Esophagus muscularis mucosa (tissue), 4 donors: ENCODE results near the gene MDM2. TPM values are rescaled to one million over a fixed set of nuclear protein-coding genes. Genes with fewer than 3 reads are reported as not detected.

ENCODE experiments used
- DNase-seq: peaks from one replicate; pipeline ENCODE4 v3.0.0-alpha.2; 2017; ENCODE audit errors: extremely low spot score
- H3K27ac ChIP-seq, 4 donors: fragments of 200-600 bp; sonication (generic); replicated peaks in 1 of 4; 1 replicate in 3 of 4; 2 replicates in 1 of 4; pipeline ENCODE4 v1.5.1; 2016 to 2019; ENCODE audit warnings: mild to moderate bottlenecking in 1 of 4
- H3K27me3 ChIP-seq, 4 donors: fragments of 200-600 bp; sonication (generic); one replicate each; pipeline versions ENCODE4 v1.5.1 to v1.6.0; 2016 to 2019
- H3K36me3 ChIP-seq, 4 donors: fragments of 200-600 bp; sonication (generic); one replicate each; pipeline ENCODE4 v1.5.1; 2016 to 2019
- H3K4me1 ChIP-seq, 4 donors: fragments of 200-600 bp; sonication (generic); one replicate each; pipeline ENCODE4 v1.5.1; 2016 to 2019
- H3K4me3 ChIP-seq, 4 donors: fragments of 200-600 bp; sonication (generic); 1 replicate in 2 of 4; 2 replicates in 2 of 4; pipeline ENCODE4 v1.5.1; 2016 to 2019; ENCODE audit warnings: mild to moderate bottlenecking in 4 of 4, moderate library complexity in 1 of 4
- H3K9me3 ChIP-seq, 4 donors: fragments of 200-600 bp; sonication (generic); 1 replicate in 3 of 4; 2 replicates in 1 of 4; pipeline ENCODE4 v1.5.1; 2016 to 2019
- CTCF ChIP-seq, 3 experiments: fragments of 200-600 bp in 2 of 3; fragments of 450-650 bp in 1 of 3; sonication (generic) in 2 of 3; IDR thresholded peaks; one replicate each; pipeline ENCODE4 v1.5.1; 2017 to 2019; ENCODE audit warnings: antibody characterized with exemption in 3 of 3, mild to moderate bottlenecking in 2 of 3, moderate library complexity in 1 of 3
- EP300 ChIP-seq: sonication (generic); formaldehyde crosslinking; IDR thresholded peaks from one replicate; pipeline ENCODE4 v1.6.1; 2017; ENCODE audit warnings: antibody characterized with exemption
- POLR2A ChIP-seq: fragments of 450-650 bp; IDR thresholded peaks from one replicate; pipeline ENCODE4 v1.6.1; 2017; ENCODE audit warnings: antibody characterized with exemption, moderate library complexity, mild to moderate bottlenecking, low read depth
- POLR2AphosphoS5 ChIP-seq, 2 donors: sonication (generic); formaldehyde crosslinking; IDR thresholded peaks; one replicate each; pipeline ENCODE4 v1.6.1; 2017; ENCODE audit warnings: antibody characterized with exemption in 2 of 2
- WGBS: methylation state at CpG from one replicate; pipeline ENCODE4 v1.1.5; 2018; 5-methylcytosine and 5-hydroxymethylcytosine counted together
- intact Hi-C: fragments of 100-400 bp; cut with DNase I; formaldehyde crosslinking; loops from one replicate; pipeline ENCODE4 v1.15.1; 2023
- total RNA-seq, 4 donors: library from RNA; depleted of rRNA; stranded (reverse); fragments of >200 nt; gene quantifications; one replicate each; pipeline versions ENCODE4 v1.1.0 to v1.2.1, GENCODE V29; 2016

MDM2 gene
- total RNA-seq, 4 donors from 2014 or later: 33.3 to 47.2 (median 40.0) TPM

GRCh38 chr12:68789144-68789878 lies 18.7 kb upstream of the MDM2 start:
- TF ChIP-seq POLR2AphosphoS5 (IDR thresholded peaks at IDR 0.05) (no peak), EP300 (no peak), POLR2A (no peak)
- Histone ChIP-seq H3K4me1 (peaks cover 0 to 11% (median 8%) of the 10 kb centered on the region in 4 donors), H3K9me3 (no peaks in the 10 kb centered on the region), H3K36me3 (no peaks in the 10 kb centered on the region), H3K27me3 (no peaks in the 10 kb centered on the region), H3K27ac (no peak overlapping the region), H3K4me3 (no peak overlapping the region)
- intact Hi-C loops: no loop called here
- 98% methylated on average over 14 of the region's 14 CpGs for WGBS
- DNase-seq: no peak

GRCh38 chr12:68790081-68790951 lies 17.7 kb upstream of the MDM2 start:
- TF ChIP-seq EP300: no peak
- no peak for TF ChIP-seq CTCF (IDR thresholded peaks at IDR 0.05)
- TF ChIP-seq POLR2A: no peak
- TF ChIP-seq POLR2AphosphoS5 (IDR thresholded peaks at IDR 0.05): no peak
- H3K4me1 ChIP-seq: peaks cover 0 to 11% (median 8%) of the 10 kb centered on the region in 4 donors
- DNase-seq: no peak
- intact Hi-C loops: no loop called here
- no peak overlapping the region for H3K4me3 ChIP-seq
- H3K36me3 ChIP-seq: no peaks in the 10 kb centered on the region
- no peaks in the 10 kb centered on the region for H3K27me3 ChIP-seq
- H3K9me3 ChIP-seq: no peaks in the 10 kb centered on the region
- WGBS: 96% methylated on average over 13 of the region's 13 CpGs
- H3K27ac ChIP-seq: no peak overlapping the region

GRCh38 chr12:68790952-68791234 lies 17.1 kb upstream of the MDM2 start:
- Histone ChIP-seq H3K9me3 (no peaks in the 10 kb centered on the region), H3K4me1 (peaks cover 0 to 11% (median 8%) of the 10 kb centered on the region in 4 donors), H3K27ac (no peak overlapping the region), H3K4me3 (no peak overlapping the region), H3K36me3 (no peaks in the 10 kb centered on the region), H3K27me3 (no peaks in the 10 kb centered on the region)
- intact Hi-C loops: no loop called here
- no peak for DNase-seq
- WGBS: 61% methylated on average over 3 of the region's 3 CpGs
- TF ChIP-seq CTCF (IDR thresholded peaks at IDR 0.05) (no peak), POLR2AphosphoS5 (IDR thresholded peaks at IDR 0.05) (no peak), EP300 (no peak)

DNA sequence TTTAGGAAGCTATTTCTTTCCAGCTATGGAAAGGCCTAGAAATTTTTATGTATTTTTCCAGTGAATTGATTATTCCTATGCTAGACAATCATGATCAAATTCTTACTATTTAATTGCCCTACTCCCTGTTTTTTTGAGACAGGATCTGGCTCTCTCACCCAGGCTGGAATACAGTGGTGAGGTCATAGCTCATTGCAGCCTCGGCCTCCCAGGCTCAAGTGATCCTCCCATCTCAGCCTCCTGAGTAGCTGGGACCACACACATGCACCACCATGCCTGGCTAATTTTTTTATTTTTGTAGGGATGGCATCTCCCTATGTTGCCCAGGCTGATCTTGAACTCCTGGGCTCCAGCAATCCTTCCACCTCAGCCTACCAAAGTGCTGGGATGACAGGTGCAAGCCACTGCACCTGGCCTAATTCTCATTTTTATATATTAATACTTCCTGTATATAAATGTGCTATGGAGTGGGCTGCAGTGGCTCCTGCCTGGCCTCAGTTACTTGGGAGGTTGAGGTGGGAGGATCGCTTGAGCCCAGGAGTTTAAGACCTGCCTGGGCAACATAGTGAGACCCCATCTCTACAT lies 16.0 kb upstream of the MDM2 start:
- intact Hi-C loops: no loop called here
- WGBS: 96% methylated on average over 2 of the region's 2 CpGs

More for the DNA sequence above, 16.0 kb upstream of the MDM2 start:
- no peak for DNase-seq
- no peaks in the 10 kb centered on the region for H3K27me3 ChIP-seq
- no peaks in the 10 kb centered on the region for H3K9me3 ChIP-seq
- no peak overlapping the region for H3K4me3 ChIP-seq
- no peak overlapping the region for H3K27ac ChIP-seq
- no peaks in the 10 kb centered on the region for H3K36me3 ChIP-seq
- H3K4me1 ChIP-seq: peaks cover 0 to 6% (median 2%) of the 10 kb centered on the region in 4 donors
- no peak for TF ChIP-seq CTCF (IDR thresholded peaks at IDR 0.05)
- TF ChIP-seq EP300: no peak
- no peak for TF ChIP-seq POLR2A
- no peak for TF ChIP-seq POLR2AphosphoS5 (IDR thresholded peaks at IDR 0.05)
